Astrocyte (in vitro differentiated cells and primary cell): ENCODE data around the gene AMT. TPM values are rescaled to one million over a fixed set of nuclear protein-coding genes. Genes with fewer than 3 reads are reported as not detected.

Experiments
- DNase-seq: peaks from one replicate; pipeline ENCODE4 v3.0.0-alpha.2; 2010; ENCODE audit warnings: low read depth
- FAIRE-seq: peaks from 2 replicates; lab custom pipeline; 2011; peaks lifted over from hg19 to GRCh38; lab: Jason Lieb, UNC
- H2AFZ ChIP-seq: 2 replicates; pipeline ENCODE4 v1.6.0; 2012; ENCODE audit warnings: low read depth, low read length, inconsistent platforms
- H3K27ac ChIP-seq: 2 replicates; pipeline ENCODE4 v1.5.1; 2011; ENCODE audit warnings: low read depth, low read length, inconsistent platforms
- H3K27me3 ChIP-seq: 2 replicates; pipeline ENCODE4 v1.6.0; 2011; ENCODE audit warnings: low read length, inconsistent platforms; ENCODE audit not compliant: insufficient read depth
- H3K36me3 ChIP-seq: 2 replicates; pipeline ENCODE4 v1.5.1; 2011; ENCODE audit warnings: low read length, inconsistent platforms; ENCODE audit not compliant: insufficient read depth
- H3K4me1 ChIP-seq: 2 replicates; pipeline ENCODE4 v1.5.1; 2011; ENCODE audit warnings: low read length, inconsistent platforms; ENCODE audit not compliant: insufficient read depth
- H3K4me2 ChIP-seq: 2 replicates; pipeline ENCODE4 v1.6.0; 2012; ENCODE audit warnings: low read length, inconsistent platforms
- H3K4me3 ChIP-seq: 2 replicates; pipeline ENCODE4 v1.5.1; 2011; ENCODE audit warnings: low read depth, mild to moderate bottlenecking, low read length, inconsistent platforms; ENCODE audit not compliant: insufficient read depth
- H3K79me2 ChIP-seq: 2 replicates; pipeline ENCODE4 v1.6.0; 2012; ENCODE audit warnings: mild to moderate bottlenecking, low read length, inconsistent platforms; ENCODE audit not compliant: insufficient read depth
- H3K9ac ChIP-seq: 2 replicates; pipeline ENCODE4 v1.6.0; 2012; ENCODE audit warnings: mild to moderate bottlenecking, low read length, inconsistent platforms
- H3K9me3 ChIP-seq: 2 replicates; pipeline ENCODE4 v1.5.1; 2012; ENCODE audit warnings: low read depth, mild to moderate bottlenecking, low read length, inconsistent platforms; ENCODE audit not compliant: insufficient read depth
- H4K20me1 ChIP-seq: 2 replicates; pipeline ENCODE4 v1.6.0; 2012; ENCODE audit warnings: low read length, inconsistent platforms; ENCODE audit not compliant: insufficient read depth
- H3K27ac Mint-ChIP-seq: one replicate; pipeline ENCODE4 v1.8.0; 2021; ENCODE audit warnings: mild to moderate bottlenecking, mixed read lengths; ENCODE audit not compliant: unreplicated experiment
- H3K27me3 Mint-ChIP-seq: one replicate; pipeline ENCODE4 v1.8.0; 2021; ENCODE audit warnings: low read depth, mixed read lengths; ENCODE audit not compliant: unreplicated experiment
- H3K36me3 Mint-ChIP-seq: one replicate; pipeline ENCODE4 v1.8.0; 2021; ENCODE audit warnings: low read depth, mixed read lengths; ENCODE audit not compliant: unreplicated experiment
- H3K4me1 Mint-ChIP-seq: one replicate; pipeline ENCODE4 v1.8.0; 2021; ENCODE audit warnings: low read depth, mixed read lengths; ENCODE audit not compliant: unreplicated experiment
- H3K4me3 Mint-ChIP-seq: one replicate; pipeline ENCODE4 v1.8.0; 2021; ENCODE audit warnings: mild to moderate bottlenecking, moderate library complexity, mixed read lengths; ENCODE audit not compliant: unreplicated experiment
- H3K9me3 Mint-ChIP-seq: one replicate; pipeline ENCODE4 v1.8.0; 2021; ENCODE audit warnings: mild to moderate bottlenecking, mixed read lengths; ENCODE audit not compliant: unreplicated experiment
- CTCF ChIP-seq: IDR thresholded peaks from 2 replicates; pipeline ENCODE4 v1.5.1; 2011; ENCODE audit warnings: low read depth, mild to moderate bottlenecking, inconsistent platforms, low read length, moderate library complexity; ENCODE audit not compliant: insufficient read depth
- EZH2 ChIP-seq: IDR thresholded peaks from 2 replicates; pipeline ENCODE4 v1.6.1; 2012; ENCODE audit warnings: mild to moderate bottlenecking, low read length, inconsistent platforms; ENCODE audit not compliant: insufficient read depth
- total RNA-seq: library from RNA; stranded (reverse); gene quantifications from 2 replicates; pipeline ENCODE4 v1.2.1, GENCODE V29; 2021

AMT gene
- total RNA-seq, 1 donor from 2014 or later, result 5.2 TPM

- Mint-ChIP-seq H3K36me3 (no peaks in the 10 kb centered on the region), H3K4me3 (no peak overlapping the region)
Measured at GRCh38 chr3:49434731-49435130, 12.5 kb upstream of the AMT start.

GRCh38 chr3:49428752-49429080 lies 6.4 kb upstream of the AMT start:
- Mint-ChIP-seq H3K27ac (peak overlapping the region; percentile 81), H3K4me3 (peak overlapping the region; percentile 91), H3K9me3 (no peaks in the 10 kb centered on the region), H3K4me1 (peaks cover 2% of the 10 kb centered on the region), H3K36me3 (peaks cover 11% of the 10 kb centered on the region), H3K27me3 (no peaks in the 10 kb centered on the region)
- Histone ChIP-seq H3K79me2 (no peaks in the 10 kb centered on the region), H4K20me1 (no peaks in the 10 kb centered on the region), H3K27ac (peak overlapping the region; percentile 78), H3K9me3 (no peaks in the 10 kb centered on the region), H3K4me2 (peak overlapping the region; percentile 81), H3K4me3 (peak overlapping the region; percentile 74), H3K9ac (peak overlapping the region; percentile 82), H2AFZ (peak overlapping the region; percentile 90), H3K27me3 (no peaks in the 10 kb centered on the region), H3K4me1 (peaks cover 3% of the 10 kb centered on the region), H3K36me3 (no peaks in the 10 kb centered on the region)
- FAIRE-seq, result no peak
- TF ChIP-seq CTCF (no peak), EZH2 (no peak)
- DNase-seq, result no peak

More at GRCh38 chr3:49434731-49435130, 12.5 kb upstream of the AMT start:
- no peaks in the 10 kb centered on the region for H3K9me3 ChIP-seq
- TF ChIP-seq CTCF (no peak), EZH2 (no peak)
- no peaks in the 10 kb centered on the region for H4K20me1 ChIP-seq
- H2AFZ ChIP-seq, result no peak overlapping the region
- H3K27me3 Mint-ChIP-seq, result no peaks in the 10 kb centered on the region
- DNase-seq (no peak), FAIRE-seq (no peak)
- H3K4me2 ChIP-seq, result no peak overlapping the region
- H3K27ac Mint-ChIP-seq, result no peak overlapping the region
- H3K36me3 ChIP-seq, result no peaks in the 10 kb centered on the region
- no peak overlapping the region for H3K4me3 ChIP-seq
- no peaks in the 10 kb centered on the region for H3K4me1 ChIP-seq
- no peak overlapping the region for H3K27ac ChIP-seq
- H3K9me3 Mint-ChIP-seq, result no peaks in the 10 kb centered on the region
- no peaks in the 10 kb centered on the region for H3K4me1 Mint-ChIP-seq
- H3K27me3 ChIP-seq, result no peaks in the 10 kb centered on the region
- no peak overlapping the region for H3K9ac ChIP-seq
- H3K79me2 ChIP-seq, result no peaks in the 10 kb centered on the region

GRCh38 chr3:49427586-49427985 lies 5.3 kb upstream of the AMT start:
- Histone ChIP-seq H3K9ac (no peak overlapping the region), H3K79me2 (no peaks in the 10 kb centered on the region), H3K4me1 (peaks cover 9% of the 10 kb centered on the region), H3K36me3 (no peaks in the 10 kb centered on the region), H2AFZ (no peak overlapping the region), H3K27ac (no peak overlapping the region), H4K20me1 (no peaks in the 10 kb centered on the region), H3K4me3 (no peak overlapping the region), H3K27me3 (no peaks in the 10 kb centered on the region), H3K9me3 (no peaks in the 10 kb centered on the region), H3K4me2 (no peak overlapping the region)
- H3K36me3 Mint-ChIP-seq, result peaks cover 16% of the 10 kb centered on the region
- FAIRE-seq (no peak), DNase-seq (no peak)
- peaks cover 7% of the 10 kb centered on the region for H3K4me1 Mint-ChIP-seq
- H3K9me3 Mint-ChIP-seq, result no peaks in the 10 kb centered on the region
- H3K27me3 Mint-ChIP-seq, result no peaks in the 10 kb centered on the region
- no peak for TF ChIP-seq EZH2
- no peak for TF ChIP-seq CTCF
- no peak overlapping the region for H3K27ac Mint-ChIP-seq
- peak overlapping the region; percentile 91 for H3K4me3 Mint-ChIP-seq
